PFSK-1 (cell line): ENCODE data around the gene SHH.

Experiments
- FOXP2 ChIP-seq: optimal IDR thresholded peaks from 2 replicates; pipeline ENCODE3; 2011; ENCODE audit warnings: borderline replicate concordance, control low read depth, inconsistent platforms; ENCODE audit not compliant: insufficient read depth; ENCODE audit errors: extremely low read length, extremely low read depth
- TF ChIP-seq, protein P1 (sequence below), 2 experiments: IDR thresholded peaks; 2 replicates each; pipeline versions ENCODE4 v1.6.1 to v1.8.0; 2011 to 2012; ENCODE audit warnings: low read depth in 2 of 2, low read length in 2 of 2, control low read depth in 1 of 2, inconsistent platforms in 1 of 2, mild to moderate bottlenecking in 1 of 2, moderate library complexity in 1 of 2; ENCODE audit not compliant: insufficient read depth in 1 of 2

DNA sequence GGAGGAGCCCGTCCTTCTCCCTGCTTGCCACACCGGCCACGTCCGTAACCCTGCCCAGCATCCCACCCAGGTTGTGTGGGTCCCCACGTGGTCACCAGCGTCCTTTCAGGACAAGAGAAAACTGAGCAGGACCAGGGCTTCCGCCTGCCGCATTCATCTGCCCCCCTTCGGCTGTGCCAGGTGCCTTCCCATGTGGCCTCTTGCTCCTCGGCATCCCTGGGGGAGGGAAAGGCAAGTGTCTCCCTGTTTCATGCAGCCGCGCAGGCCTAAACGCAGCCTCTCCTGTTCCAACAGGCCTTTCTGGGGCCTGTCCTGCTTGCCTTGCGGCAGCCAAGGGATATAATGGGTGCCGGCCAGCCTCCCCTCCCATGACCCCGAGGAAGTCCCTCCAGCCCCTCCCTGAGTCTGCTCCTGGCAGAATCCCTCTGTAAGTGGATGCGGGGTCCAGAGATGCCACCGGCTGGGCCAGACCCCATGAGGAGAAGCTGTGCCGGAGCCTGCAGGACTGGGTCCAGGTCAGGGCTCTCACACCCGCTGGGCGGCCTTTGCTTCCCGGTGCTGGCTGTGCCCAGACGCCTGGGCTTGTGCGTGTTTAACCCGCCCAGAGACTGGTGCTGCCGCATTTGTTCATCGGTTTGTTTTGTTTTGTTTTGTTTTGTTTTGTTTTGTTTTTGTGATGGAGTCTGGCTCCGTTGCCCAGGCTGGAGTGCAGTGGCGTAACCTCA, 23.1 kb downstream of the SHH start:
- no peak for TF ChIP-seq FOXP2
- TF ChIP-seq, protein P1, sequence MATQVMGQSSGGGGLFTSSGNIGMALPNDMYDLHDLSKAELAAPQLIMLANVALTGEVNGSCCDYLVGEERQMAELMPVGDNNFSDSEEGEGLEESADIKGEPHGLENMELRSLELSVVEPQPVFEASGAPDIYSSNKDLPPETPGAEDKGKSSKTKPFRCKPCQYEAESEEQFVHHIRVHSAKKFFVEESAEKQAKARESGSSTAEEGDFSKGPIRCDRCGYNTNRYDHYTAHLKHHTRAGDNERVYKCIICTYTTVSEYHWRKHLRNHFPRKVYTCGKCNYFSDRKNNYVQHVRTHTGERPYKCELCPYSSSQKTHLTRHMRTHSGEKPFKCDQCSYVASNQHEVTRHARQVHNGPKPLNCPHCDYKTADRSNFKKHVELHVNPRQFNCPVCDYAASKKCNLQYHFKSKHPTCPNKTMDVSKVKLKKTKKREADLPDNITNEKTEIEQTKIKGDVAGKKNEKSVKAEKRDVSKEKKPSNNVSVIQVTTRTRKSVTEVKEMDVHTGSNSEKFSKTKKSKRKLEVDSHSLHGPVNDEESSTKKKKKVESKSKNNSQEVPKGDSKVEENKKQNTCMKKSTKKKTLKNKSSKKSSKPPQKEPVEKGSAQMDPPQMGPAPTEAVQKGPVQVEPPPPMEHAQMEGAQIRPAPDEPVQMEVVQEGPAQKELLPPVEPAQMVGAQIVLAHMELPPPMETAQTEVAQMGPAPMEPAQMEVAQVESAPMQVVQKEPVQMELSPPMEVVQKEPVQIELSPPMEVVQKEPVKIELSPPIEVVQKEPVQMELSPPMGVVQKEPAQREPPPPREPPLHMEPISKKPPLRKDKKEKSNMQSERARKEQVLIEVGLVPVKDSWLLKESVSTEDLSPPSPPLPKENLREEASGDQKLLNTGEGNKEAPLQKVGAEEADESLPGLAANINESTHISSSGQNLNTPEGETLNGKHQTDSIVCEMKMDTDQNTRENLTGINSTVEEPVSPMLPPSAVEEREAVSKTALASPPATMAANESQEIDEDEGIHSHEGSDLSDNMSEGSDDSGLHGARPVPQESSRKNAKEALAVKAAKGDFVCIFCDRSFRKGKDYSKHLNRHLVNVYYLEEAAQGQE (IDR thresholded peaks at IDR 0.05; ENCODE audit: insufficient read depth in 1 of 2, low read depth in 2 of 2, low read length in 2 of 2) = no peak
